ENCODE measurements around the gene HIPK2. TPM values are rescaled to one million over a fixed set of nuclear protein-coding genes. Genes with fewer than 3 reads are reported as not detected.

HIPK2 gene
- total RNA-seq, 1 experiment from 2014 or later, result 2.0 TPM

- H3K27me3 ChIP-seq, result no peaks in the 10 kb centered on the region
- no peaks in the 10 kb centered on the region for H3K36me3 ChIP-seq
Observed at GRCh38 chr7:139574618-139575337, 203.0 kb downstream of the HIPK2 start.

GRCh38 chr7:139573871-139574270 is 203.9 kb downstream of the HIPK2 start:
- Histone ChIP-seq H3K27me3 (no peaks in the 10 kb centered on the region), H3K36me3 (no peaks in the 10 kb centered on the region), H3K4me3 (no peak overlapping the region), H3K9me3 (no peaks in the 10 kb centered on the region)
- DNase-seq, result no peak

More at GRCh38 chr7:139574618-139575337, 203.0 kb downstream of the HIPK2 start:
- DNase-seq, result no peak
- H3K4me3 ChIP-seq, result no peak overlapping the region
- H3K9me3 ChIP-seq, result no peaks in the 10 kb centered on the region

GRCh38 chr7:139572704-139573385 is 205.0 kb downstream of the HIPK2 start:
- no peaks in the 10 kb centered on the region for H3K36me3 ChIP-seq
- no peaks in the 10 kb centered on the region for H3K27me3 ChIP-seq
- no peaks in the 10 kb centered on the region for H3K9me3 ChIP-seq
- no peak overlapping the region for H3K4me3 ChIP-seq
- DNase-seq, result no peak

- H3K9me3 ChIP-seq, result no peaks in the 10 kb centered on the region
- no peaks in the 10 kb centered on the region for H3K27me3 ChIP-seq
- DNase-seq, result no peak
- no peaks in the 10 kb centered on the region for H3K36me3 ChIP-seq
- H3K4me3 ChIP-seq, result no peak overlapping the region
Observed at GRCh38 chr7:139572071-139572470, 205.7 kb downstream of the HIPK2 start.

- H3K27me3 ChIP-seq, result no peaks in the 10 kb centered on the region
- H3K36me3 ChIP-seq, result no peaks in the 10 kb centered on the region
- H3K4me3 ChIP-seq, result no peak overlapping the region
- DNase-seq, result no peak
- no peaks in the 10 kb centered on the region for H3K9me3 ChIP-seq
Observed at GRCh38 chr7:139571651-139572050, 206.1 kb downstream of the HIPK2 start.

GRCh38 chr7:139571190-139571589 is 206.6 kb downstream of the HIPK2 start:
- Histone ChIP-seq H3K27me3 (no peaks in the 10 kb centered on the region), H3K9me3 (no peaks in the 10 kb centered on the region), H3K4me3 (no peak overlapping the region), H3K36me3 (no peaks in the 10 kb centered on the region)
- DNase-seq, result no peak

- DNase-seq, result no peak
- Histone ChIP-seq H3K9me3 (no peaks in the 10 kb centered on the region), H3K36me3 (no peaks in the 10 kb centered on the region), H3K4me3 (no peak overlapping the region), H3K27me3 (no peaks in the 10 kb centered on the region)
Observed at GRCh38 chr7:139570626-139571025, 207.2 kb downstream of the HIPK2 start.

- H3K9me3 ChIP-seq, result no peaks in the 10 kb centered on the region
- H3K4me3 ChIP-seq, result no peak overlapping the region
- H3K27me3 ChIP-seq, result no peaks in the 10 kb centered on the region
- no peaks in the 10 kb centered on the region for H3K36me3 ChIP-seq
- DNase-seq, result no peak
Observed at GRCh38 chr7:139570119-139570518, 207.7 kb downstream of the HIPK2 start.

GRCh38 chr7:139568813-139569490 is 208.8 kb downstream of the HIPK2 start:
- H3K36me3 ChIP-seq, result no peaks in the 10 kb centered on the region
- no peaks in the 10 kb centered on the region for H3K9me3 ChIP-seq
- no peak overlapping the region for H3K4me3 ChIP-seq
- DNase-seq, result no peak
- H3K27me3 ChIP-seq, result no peaks in the 10 kb centered on the region

GRCh38 chr7:139568346-139568675 is 209.5 kb downstream of the HIPK2 start:
- Histone ChIP-seq H3K36me3 (no peaks in the 10 kb centered on the region), H3K27me3 (no peaks in the 10 kb centered on the region), H3K9me3 (no peaks in the 10 kb centered on the region), H3K4me3 (no peak overlapping the region)
- no peak for DNase-seq

- Histone ChIP-seq H3K36me3 (no peaks in the 10 kb centered on the region), H3K4me3 (no peak overlapping the region), H3K27me3 (no peaks in the 10 kb centered on the region), H3K9me3 (no peaks in the 10 kb centered on the region)
- DNase-seq, result no peak
Observed at GRCh38 chr7:139567647-139568345, 210.0 kb downstream of the HIPK2 start.

- H3K36me3 ChIP-seq, result no peaks in the 10 kb centered on the region
- DNase-seq, result no peak
- H3K9me3 ChIP-seq, result no peaks in the 10 kb centered on the region
- H3K4me3 ChIP-seq, result no peak overlapping the region
- no peaks in the 10 kb centered on the region for H3K27me3 ChIP-seq
Observed at GRCh38 chr7:139566736-139567646, 210.8 kb downstream of the HIPK2 start.

- no peaks in the 10 kb centered on the region for H3K36me3 ChIP-seq
- H3K27me3 ChIP-seq, result no peaks in the 10 kb centered on the region
- H3K9me3 ChIP-seq, result no peaks in the 10 kb centered on the region
- H3K4me3 ChIP-seq, result no peak overlapping the region
- no peak for DNase-seq
Observed at GRCh38 chr7:139566075-139566474, 211.7 kb downstream of the HIPK2 start.

- Histone ChIP-seq H3K4me3 (no peak overlapping the region), H3K36me3 (no peaks in the 10 kb centered on the region), H3K9me3 (no peaks in the 10 kb centered on the region), H3K27me3 (no peaks in the 10 kb centered on the region)
- DNase-seq, result no peak
Observed at GRCh38 chr7:139563856-139564255, 213.9 kb downstream of the HIPK2 start.

- H3K27me3 ChIP-seq, result no peaks in the 10 kb centered on the region
Observed at GRCh38 chr7:139562961-139563565, 214.7 kb downstream of the HIPK2 start.

GRCh38 chr7:139562491-139562890 is 215.3 kb downstream of the HIPK2 start:
- no peak overlapping the region for H3K4me3 ChIP-seq
- no peaks in the 10 kb centered on the region for H3K27me3 ChIP-seq
- no peak for DNase-seq
- H3K36me3 ChIP-seq, result no peaks in the 10 kb centered on the region
- H3K9me3 ChIP-seq, result no peaks in the 10 kb centered on the region

More at GRCh38 chr7:139562961-139563565, 214.7 kb downstream of the HIPK2 start:
- no peaks in the 10 kb centered on the region for H3K9me3 ChIP-seq
- no peak for DNase-seq
- H3K4me3 ChIP-seq, result no peak overlapping the region
- no peaks in the 10 kb centered on the region for H3K36me3 ChIP-seq
